T-helper 9 cell (primary cell): ENCODE data around the gene FARS2.
"Not testable (repeated sequence)": the region's sequence is repeated elsewhere in the genome, so short reads cannot be mapped to it uniquely, and the experiment has no call there.

ENCODE experiments used
- DNase-seq: peaks from one replicate; pipeline ENCODE4 v3.0.0-alpha.2; 2020

Gene FARS2

GRCh38 chr6:5673019-5673790, 411.9 kb downstream of the FARS2 start:
- no peak for DNase-seq

DNA sequence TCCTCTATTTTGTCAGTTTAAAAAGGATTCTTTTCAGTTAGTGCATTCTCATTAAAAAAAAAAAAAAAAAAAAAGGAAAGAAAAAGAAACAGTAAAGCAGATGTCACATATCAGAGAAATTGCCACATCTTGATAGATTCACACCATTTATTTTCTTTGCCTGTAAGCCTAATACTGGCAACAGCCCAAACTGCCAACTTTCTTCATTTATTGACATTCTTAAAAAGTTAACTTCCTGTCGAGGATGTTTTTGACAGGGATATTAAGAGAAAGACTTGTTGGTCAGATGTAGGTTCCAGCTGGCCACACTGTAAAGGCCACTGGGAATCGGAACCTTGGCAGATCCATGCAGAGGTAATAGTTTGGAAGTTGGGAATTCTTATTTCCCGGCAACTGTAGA, 412.8 kb downstream of the FARS2 start:
- DNase-seq: no peak

DNA sequence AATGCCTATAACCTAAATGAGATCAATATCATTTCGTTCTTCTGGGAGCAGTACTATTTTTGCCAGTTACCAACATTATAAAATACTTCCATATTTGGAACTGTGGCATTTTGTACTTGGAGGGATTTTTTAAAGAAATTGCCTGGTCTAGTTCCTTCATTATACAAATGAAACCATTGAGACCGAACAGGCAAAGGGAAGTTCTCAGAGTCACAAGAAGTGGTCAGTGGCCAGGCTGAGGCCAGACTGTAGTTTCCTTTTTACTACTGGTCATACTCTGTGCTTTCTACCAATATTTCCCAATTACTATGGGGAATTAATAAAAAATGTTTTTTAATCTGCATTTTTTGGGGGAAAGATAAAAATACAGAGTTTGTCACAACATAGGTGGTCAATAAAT, 413.4 kb downstream of the FARS2 start:
- no peak for DNase-seq

DNA sequence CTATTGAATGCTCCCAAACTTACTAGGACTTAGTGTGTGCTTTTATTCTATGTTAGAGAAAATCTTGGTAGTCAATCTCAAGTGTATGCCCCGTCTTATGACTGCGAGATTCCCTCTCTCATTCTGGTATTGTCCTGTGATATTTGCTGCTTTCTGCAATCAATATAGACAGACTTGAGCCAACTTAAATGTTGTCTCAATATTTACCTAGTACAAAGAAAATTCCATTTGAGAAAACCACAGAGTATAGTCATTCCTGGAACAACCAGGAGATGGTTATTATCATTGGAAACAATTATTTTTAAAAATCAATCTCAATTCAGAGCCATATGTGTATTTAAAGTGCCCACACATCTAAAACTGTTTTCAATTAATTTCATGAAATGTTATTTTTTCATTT, 415.4 kb downstream of the FARS2 start:
- DNase-seq: no peak

GRCh38 chr6:5677219-5678000, 416.1 kb downstream of the FARS2 start:
- DNase-seq: no peak

DNA sequence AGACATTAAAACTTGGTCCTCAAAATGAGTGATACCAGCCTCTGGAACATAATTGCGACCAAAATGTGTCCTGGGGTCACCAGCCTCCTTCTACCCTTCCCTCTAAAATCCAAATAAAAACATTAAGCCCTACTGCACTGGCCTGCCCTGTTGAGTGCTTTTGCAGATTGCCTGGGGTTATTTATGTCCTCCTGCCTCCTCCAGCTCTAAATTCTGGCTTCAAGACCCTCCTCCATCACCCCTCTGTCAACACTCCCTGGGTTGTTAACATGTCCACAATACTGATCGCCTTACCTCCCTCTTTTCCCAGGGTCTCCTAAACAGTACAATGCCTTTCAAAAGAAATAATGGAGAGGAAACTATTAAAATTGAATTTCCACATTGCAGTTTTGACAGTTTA, 418.0 kb downstream of the FARS2 start:
- DNase-seq: no peak

DNA sequence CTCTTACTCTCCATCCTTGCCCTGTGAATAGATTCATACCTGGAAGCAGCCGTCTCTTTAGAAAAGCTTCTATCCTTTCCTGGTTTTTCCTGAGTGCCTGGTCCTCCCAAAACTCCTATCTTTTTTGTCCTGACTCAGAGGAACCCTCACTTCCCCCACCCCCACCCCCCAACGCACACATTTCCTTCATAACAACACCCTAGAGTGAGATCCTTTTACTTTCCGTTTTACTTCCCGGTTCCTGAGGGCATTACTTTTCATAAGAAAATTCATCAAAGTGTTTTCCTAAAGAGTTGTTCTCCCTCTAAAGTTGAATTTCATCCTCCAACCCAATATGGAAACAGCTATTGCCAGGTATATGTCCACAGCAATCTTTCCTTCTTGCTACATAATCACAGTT, 418.4 kb downstream of the FARS2 start:
- no peak for DNase-seq

GRCh38 chr6:5680095-5680494, 418.8 kb downstream of the FARS2 start:
- no peak for DNase-seq

DNA sequence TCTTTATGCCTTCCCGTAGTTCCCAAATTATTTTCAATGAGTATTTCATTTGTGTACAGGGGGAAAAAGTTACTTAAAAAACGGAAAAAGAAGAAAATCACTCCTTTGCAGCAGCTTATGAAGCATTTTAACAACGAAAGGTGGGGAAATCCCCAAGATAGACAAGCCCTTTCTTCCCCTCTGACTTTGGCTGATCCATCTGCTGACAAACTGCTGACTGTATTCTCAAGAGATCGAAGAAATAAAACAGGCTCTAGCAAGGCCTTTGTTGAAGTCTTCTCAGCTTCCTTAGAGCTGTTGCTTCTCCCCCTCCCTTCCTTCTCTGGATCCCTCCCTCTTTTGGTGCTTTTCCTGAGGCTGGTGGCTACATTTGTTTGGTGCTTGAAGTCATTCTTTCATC, 420.2 kb downstream of the FARS2 start:
- no peak for DNase-seq

- no peak for DNase-seq
Observed at GRCh38 chr6:5682530-5682929, 421.2 kb downstream of the FARS2 start.

- DNase-seq: not testable (repeated sequence)
Observed at GRCh38 chr6:5683747-5684146, 422.4 kb downstream of the FARS2 start.

DNA sequence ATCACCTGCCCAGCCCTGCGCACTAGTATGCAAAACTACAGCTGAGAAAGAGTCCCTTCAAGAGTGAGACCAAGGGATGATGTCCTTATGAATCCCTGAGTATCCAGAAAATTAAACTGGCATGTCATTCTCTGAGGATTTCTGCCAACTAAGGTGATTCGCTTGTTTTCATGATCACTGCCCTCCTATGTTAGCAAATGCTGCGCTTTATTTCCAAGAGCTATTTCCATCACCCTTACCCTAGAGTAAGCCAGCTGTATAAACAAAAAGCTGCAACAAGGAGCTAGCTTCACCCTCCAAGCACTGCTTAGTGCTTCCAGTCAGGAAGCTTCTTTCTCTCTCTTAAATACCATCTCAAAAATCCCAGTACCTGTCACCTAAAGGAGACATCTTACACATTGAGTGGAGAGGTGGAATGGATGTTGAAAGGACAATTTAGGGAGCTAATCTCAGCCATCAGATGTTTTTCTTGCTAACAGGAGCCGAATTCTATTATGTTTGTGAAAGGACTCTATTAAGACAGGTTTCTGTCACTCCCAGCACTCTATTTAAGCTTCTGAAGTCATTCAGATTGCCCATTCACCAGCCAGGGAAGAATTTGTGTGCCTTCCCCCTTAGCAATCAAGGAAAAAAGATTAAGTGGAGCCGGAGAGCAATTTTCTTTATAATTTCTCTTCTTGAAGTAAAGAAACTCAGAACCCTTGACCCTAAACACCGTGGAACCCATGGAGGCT, 423.2 kb downstream of the FARS2 start:
- no peak for DNase-seq

DNA sequence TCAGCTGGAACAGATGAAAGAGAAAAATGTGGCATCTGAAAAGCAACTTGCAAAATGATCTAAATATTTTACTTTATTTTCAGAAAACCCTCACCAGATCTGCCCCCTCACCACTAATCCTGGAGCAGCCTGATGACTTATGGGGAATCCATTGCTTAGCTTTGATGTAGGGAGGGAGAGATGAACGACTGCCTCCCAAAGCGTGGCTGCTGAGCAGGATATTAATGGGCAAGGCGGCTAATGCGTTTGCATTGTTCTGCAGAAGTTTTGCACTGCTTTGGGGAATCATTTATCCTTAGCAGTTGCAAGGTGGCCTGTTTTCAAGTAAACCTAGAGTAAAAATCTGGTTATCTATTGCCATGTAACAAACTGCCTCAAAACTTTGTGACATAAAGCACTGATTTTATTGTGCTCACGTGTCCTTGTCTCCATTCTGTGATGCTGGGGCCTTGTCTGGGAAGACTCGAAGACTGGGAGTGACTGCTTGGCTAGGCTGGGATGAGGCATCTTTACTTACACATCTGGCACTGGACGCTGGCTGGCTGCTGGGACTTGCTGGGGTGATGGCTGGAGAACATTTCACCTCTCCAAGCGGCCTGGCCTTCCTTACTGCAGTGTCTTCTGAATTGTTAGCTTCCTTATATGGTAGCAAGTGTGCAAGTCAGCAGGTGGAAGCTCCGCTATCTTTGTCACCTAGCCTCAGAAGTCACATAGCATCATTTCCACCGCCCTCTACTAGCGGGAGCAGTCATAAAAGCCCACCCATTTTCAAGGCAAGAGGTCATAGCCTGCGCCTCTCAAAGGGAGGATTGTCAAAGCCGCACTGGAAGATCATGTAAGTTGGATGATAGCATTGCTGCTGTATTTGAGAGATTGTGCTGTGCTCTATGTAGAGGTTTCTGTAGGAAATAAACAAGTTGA, 432.2 kb downstream of the FARS2 start:
- DNase-seq: no peak

DNA sequence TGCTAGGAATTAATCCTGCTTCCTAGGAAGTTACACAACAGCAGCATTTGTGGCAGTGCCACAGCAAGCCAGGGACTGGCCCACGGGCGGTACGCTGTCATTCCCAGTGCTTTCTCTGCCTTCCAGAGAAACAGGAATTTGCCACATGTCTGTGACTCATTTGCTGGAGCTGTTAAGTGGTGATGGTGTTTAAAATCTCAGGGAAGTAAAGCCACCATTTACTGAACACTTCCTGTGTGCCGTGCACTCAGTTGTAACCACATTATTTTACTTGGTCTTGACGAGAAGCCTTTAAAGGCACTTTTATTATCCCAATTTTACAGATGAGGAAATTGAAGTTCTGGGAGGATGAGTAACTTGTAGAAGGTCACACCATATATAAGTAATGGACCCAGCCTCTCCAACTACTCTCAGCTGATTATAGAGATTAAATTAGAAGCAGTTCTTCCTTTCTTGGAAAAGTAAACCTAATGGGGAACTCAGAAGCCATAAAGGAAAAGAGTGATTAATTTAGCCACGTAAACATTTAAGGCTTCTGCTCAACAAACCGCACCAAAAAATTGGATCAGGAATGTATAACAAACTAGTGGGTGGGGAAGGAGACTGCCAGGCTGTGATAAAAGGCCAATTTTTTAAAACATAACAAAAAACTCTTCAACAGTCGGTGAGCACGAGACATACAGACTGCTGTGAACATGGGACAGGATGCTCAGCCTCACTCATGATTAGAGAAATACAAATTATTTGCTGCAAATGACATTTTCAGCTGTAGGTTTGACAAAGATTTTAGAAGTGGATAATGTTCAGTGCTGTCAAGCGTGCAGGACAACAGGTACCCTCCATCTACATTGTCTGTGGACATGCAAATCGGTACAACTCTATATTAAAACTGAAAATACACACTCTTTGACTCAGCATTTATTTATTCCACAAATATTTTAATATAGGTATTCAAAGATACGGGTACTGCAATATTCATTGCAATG, 434.2 kb downstream of the FARS2 start:
- no peak for DNase-seq

- no peak for DNase-seq
Observed at GRCh38 chr6:5697508-5697907, 436.2 kb downstream of the FARS2 start.

DNA sequence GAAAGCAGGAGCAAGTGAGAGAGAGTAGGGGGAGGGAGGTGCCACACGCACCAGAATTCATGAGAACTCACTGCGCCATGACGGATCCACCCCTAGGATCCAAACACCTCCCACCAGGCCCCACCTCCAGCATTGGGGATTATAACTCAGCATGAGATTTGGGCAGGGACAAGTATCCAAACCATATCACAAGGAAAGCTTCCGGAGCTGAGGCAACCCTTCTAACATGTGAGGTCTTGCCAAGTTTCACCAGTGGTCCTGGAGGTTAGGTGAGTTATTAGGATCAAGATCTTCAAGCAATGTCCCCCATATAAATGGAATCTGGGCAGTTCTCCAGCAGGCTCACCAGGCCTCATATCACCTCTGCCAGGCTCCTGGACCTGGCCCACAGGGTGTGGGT, 437.0 kb downstream of the FARS2 start:
- DNase-seq: no peak

DNA sequence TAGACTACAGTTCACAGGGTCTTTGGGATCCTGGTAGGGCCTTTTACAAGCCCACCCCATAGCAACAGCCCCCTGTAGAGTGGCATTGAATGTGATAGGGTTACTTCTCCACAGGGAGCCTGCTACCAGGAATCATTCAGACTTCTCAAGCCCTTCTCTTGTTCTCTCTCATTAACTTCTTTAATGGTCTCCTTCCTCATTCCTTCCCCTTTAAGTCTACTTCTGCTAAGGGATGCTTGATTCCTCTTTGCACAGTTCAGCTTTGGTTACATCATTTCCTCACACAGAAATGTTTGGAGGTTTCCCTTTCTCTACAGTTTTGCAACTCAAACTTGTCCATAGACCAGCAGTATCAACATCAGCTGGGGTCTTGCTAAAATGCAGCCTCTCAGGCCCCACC, 437.8 kb downstream of the FARS2 start:
- not testable (repeated sequence) for DNase-seq

GRCh38 chr6:5701174-5701573, 439.9 kb downstream of the FARS2 start:
- no peak for DNase-seq

- DNase-seq: no peak
Observed at GRCh38 chr6:5704708-5705107, 443.4 kb downstream of the FARS2 start.

GRCh38 chr6:5705252-5705651, 443.9 kb downstream of the FARS2 start:
- no peak for DNase-seq
